Effector CD4-positive, alpha-beta T cell (primary cell): ENCODE measurements around the gene RXRA.

Experiments
- DNase-seq: peaks from one replicate; pipeline ENCODE4 v3.0.0-alpha.2; 2020

The RXRA gene

GRCh38 chr9:134477927-134478326 is 151.7 kb downstream of the RXRA start:
- no peak for DNase-seq

GRCh38 chr9:134481762-134482161 is 155.5 kb downstream of the RXRA start:
- DNase-seq = no peak

GRCh38 chr9:134482226-134482625 is 156.0 kb downstream of the RXRA start:
- no peak for DNase-seq

DNA sequence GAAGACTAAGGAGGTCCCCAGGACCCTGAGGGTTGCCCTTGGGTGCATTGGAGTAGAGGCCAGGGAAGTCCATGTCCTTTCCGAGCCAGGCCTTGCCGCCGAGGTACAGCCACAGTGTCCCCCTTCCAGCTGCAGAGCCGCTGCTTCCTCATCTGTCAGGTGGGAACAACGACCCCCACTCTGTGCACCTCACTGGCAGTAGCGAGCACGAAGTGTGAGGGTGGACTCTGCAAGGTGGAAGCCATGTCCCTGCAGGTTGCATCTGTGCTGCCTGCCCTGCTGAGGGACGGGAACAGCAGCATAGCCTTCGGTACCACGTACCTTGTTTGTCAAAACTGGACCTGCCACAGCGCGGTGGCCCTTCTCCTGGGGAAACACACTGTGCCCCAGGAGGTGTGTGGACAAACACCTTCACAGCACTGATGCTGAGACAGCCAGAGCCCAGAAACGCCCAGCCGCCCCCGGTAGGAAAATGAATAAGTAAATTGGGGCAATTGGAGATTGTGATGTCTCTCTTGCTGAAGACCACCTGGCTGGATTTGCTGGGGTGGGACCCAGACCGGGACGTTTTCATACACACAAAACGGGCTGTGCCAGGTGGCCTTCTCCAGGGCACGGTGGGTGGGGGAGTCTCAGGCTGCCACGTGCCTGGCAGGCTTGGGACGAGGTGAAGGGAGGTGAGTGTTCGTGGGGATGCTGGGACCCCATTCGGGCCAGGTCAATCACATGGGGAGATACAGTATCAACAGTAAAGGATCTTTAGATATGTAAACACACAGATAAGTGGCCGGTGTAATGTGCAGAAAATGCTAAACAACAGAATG is 157.3 kb downstream of the RXRA start:
- no peak for DNase-seq

GRCh38 chr9:134484479-134484878 is 158.2 kb downstream of the RXRA start:
- no peak for DNase-seq

DNA sequence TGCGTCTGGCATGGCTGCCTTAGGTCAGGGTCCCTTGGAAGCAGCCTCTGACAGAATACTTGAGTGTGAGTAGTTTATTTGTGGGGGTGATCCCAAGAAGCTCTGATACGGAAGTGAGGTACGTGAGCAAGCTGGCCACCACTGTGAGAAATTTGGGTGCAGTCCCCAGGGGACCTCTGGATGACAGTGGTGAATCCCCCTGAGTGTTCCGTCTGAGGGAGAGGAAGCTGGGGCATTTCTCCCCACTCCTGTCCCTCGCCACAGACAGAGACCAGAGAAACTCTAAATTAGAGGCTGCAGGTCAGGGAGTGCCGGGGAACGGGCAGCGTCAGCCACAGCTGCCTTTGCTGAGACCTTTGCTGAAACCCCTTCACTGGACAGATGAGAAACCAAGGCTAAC is 159.4 kb downstream of the RXRA start:
- DNase-seq = no peak

GRCh38 chr9:134486143-134486591 is 159.9 kb downstream of the RXRA start:
- no peak for DNase-seq

- no peak for DNase-seq
Observed at GRCh38 chr9:134486596-134486995, 160.3 kb downstream of the RXRA start.
